GM18870 (cell line): ENCODE data around the gene MYL3.

Source experiments
- ATAC-seq: cut with Tn5 transposase; IDR thresholded peaks from one replicate; pipeline ENCODE4 v1.9.1; 2021; ENCODE audit warnings: moderate library complexity; ENCODE audit not compliant: unreplicated experiment

Gene MYL3

DNA sequence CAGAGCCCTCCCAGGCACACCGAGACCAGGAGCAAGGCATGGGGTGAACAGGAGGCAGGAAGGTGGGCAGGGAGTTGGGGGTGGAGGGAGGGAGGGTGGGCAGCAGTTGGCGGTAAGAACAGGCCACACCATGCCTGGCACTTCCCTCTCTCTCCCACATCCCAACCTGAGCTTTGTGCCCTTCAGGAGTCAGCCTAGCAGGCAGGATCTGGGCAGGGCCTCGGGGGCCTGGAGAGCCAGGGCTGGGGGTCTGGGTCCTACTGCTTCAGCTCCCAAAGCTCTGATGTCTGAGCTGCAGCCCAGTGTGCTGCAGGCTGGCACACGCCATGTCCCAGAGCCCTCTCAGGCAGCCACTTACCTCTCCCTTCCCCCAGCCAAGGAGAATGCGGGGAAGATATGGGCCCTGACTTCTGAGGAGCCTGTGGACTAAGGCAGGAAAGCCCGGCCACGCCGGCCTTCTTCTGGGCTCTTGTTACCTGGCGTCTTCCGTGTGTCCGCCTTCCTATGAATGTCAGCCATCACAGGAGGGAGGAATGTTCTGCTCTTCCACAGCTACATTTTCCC, 2.9 kb upstream of the MYL3 start:
- no peak for ATAC-seq

DNA sequence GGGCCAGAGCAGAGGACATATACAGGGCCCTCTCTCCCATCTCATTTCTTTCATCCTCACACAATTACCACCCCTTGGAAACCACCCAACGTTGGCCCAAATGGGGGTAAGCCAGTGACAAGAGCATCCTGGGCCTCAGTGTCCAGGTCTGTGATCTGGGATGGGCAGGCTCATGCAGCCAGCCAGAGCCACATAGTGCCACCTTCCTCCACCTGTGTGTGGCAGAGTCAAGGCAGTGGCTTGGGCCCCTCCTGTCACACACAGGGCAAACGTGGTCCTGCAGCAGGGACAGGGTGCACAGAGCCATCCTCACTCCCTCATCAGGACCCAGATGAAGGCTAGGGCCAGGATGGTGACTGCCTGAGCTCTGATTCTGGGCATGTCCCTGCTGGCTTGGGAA, 2.3 kb upstream of the MYL3 start:
- ATAC-seq: no peak

GRCh38 chr3:46865031-46865507, 1.8 kb upstream of the MYL3 start:
- ATAC-seq: no peak

GRCh38 chr3:46864061-46864881, 1.0 kb upstream of the MYL3 start:
- no peak for ATAC-seq

DNA sequence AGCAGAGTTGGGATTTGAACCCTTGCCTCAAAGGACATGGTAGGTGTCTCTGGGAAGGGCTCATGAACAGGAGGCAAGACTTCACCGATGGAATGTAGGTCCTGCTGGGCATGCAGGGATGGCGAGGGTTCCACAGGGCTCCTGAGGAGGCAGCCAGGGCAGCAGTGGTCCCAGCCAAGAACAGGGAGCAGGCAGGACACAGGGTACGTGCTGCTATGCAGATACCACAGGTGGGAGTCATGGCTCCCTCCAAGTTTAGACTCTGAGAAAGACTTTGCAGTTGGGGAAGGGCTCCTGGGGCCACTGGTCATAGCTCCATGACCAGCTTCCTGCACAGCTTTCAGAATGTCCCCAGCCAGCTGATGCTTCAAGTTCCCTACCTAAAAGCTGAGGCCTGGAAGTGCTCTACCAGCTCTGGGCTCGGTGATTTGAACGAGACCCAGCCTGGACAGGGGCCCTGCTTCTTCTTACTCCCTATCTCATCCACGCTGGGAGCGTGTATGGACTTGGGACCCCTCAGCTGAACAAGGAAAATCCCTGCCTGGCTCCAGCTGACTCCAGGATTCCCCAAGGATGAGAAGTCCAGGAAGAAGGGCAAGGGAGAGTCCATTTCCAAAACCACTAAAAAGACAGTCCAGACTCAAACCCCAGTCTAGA, 747 bp downstream of the MYL3 start:
- ATAC-seq: no peak

- ATAC-seq: no peak
These were observed 1.5 kb downstream of the MYL3 start for GRCh38 chr3:46861605-46862368.

DNA sequence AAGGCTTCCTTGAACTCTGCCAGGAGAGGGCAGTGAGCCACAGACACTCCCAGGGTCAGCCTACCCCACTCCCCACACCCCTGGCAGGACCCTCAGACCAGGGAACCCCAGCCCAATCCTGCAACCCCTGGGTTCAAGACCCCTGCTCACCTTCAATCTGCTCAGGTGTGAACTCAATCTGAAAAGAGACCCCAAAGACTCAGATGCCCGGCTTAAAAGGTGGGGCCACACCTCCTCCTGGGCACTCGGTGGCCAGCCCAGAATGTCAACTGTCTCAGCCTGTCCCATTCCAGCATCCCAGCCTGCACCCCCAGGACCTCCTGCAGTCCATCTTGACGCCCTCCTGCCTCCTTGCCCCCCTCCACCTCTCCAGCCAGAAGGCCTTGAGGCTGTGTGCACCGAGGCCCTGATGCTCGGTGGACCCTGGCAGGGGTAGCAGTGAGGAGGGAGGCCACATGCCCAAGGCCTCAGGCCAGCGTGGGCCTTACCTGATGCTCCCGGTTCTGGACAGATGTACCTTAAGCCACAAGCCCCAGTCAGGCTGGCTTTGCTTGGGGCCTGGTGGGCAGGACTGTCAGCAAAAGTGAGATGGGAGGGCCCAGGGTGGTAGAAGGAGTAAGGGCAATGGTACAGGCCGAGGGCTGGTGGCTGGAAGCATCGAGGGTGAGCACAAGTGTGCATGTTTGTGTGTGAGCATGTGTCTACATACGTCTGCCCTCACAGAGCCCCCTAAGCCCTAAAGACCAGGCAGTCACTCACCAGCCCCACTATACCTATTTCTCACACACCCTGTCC, 2.2 kb downstream of the MYL3 start:
- no peak for ATAC-seq

GRCh38 chr3:46860017-46860809, 3.0 kb downstream of the MYL3 start:
- ATAC-seq: no peak

GRCh38 chr3:46859001-46859710, 4.1 kb downstream of the MYL3 start:
- no peak for ATAC-seq

DNA sequence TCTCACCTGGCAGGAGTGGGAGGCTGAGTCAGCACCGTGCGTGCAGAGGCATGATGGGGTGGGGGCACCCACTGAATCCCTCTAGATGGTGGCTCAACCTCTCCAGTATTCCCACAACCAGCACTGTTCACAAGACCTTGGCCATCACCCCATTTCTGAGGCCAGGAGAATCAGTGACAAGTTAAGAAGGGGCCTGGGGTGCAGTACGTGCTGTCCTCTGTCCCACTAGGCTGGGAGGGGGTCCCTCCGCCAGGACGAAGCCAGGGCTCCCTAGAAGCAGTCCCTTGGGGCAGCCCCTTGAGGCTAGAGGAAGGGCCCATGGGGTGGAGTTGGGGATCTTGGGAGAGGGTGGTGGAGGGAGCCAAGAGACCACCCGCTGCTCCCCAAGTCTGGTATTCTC, 4.8 kb downstream of the MYL3 start:
- ATAC-seq: no peak

DNA sequence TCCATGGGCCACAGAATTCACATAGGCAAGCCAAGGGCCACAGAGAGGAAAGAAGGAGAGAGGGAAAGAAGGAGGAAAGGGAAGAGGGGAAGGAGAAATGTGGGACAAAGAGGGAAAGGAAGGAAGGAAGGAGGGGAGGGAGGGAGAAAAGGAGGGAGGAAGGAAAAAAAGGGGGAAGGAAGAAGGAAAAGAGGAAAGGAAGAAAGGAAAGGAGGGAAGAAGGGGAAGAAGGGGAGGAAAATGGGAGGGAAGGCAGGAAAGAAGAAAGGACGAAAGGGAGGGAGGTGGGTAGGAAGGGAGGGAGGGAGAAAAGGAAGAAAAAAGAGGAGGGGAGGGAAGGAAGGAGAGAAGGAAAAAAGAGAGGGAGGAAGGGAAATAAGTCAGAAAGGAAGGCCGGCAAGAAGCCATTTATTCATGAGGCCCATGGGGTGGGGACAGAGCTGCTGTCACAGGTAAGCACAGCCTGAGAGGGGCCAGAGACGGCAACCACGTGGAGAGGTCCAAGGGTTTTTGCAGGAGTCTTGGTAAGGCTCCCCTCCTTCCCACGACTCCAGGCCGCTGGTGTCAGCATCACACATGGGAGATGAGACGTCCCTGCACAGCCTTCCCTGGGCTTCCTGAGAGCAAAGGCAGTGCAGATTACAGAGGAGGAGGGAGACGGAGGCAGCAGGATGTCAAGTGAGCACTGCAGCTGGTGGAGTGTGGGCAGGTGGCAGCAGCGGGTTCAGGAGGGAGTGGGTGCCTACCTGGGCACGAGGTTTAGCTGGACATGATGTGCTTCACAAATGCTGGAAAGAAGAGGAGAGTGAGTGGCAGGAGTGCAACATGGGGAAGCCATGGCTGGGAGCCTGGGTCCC, 5.5 kb downstream of the MYL3 start:
- ATAC-seq: no peak

- no peak for ATAC-seq
These were observed 6.4 kb downstream of the MYL3 start for GRCh38 chr3:46856576-46857471.

DNA sequence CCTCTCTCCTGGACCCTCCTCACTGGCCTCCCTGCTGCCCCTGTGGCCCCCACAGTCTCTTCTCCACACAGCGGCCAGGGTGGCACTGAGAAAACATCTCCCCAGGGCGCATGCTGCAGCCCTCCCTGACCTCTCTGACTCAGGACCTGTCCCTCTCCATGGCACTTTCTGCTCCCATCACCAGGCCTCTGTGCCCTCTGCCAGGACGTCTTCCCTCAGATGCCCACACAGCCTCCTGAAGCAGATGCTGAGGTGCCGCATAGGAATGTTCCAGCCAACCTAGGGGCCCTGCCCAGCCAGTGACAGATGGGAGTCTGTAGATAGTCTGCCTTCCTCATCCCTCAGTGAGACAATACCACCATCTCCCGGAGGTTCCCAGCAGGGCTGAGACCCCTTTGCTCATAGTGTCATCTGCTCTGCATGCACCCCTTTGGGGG, 8.7 kb downstream of the MYL3 start:
- ATAC-seq: no peak

- no peak for ATAC-seq
These were observed 9.5 kb downstream of the MYL3 start for GRCh38 chr3:46853441-46854415.

GRCh38 chr3:46852839-46853355, 10.3 kb downstream of the MYL3 start:
- no peak for ATAC-seq

DNA sequence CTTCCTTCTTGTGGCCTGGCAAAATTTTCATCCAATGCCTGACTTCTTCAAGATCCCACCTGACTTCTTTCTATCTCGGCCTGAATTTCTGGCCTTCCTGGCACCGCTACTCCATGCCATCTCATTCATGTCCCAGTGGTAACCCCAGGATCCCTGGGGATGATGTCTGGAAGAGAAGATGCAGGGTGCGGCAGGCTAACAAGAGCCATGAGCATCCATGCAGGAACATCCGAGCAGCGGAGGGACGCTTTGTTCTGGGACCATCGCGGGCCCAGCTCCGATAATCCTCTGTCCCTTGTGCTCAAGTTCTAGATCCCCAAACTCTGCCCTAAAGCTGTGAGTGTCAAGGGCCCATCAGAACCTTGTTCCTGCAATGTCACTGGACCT, 10.9 kb downstream of the MYL3 start:
- ATAC-seq: no peak
